Measurements from ENCODE around the gene JPT2.

DNA sequence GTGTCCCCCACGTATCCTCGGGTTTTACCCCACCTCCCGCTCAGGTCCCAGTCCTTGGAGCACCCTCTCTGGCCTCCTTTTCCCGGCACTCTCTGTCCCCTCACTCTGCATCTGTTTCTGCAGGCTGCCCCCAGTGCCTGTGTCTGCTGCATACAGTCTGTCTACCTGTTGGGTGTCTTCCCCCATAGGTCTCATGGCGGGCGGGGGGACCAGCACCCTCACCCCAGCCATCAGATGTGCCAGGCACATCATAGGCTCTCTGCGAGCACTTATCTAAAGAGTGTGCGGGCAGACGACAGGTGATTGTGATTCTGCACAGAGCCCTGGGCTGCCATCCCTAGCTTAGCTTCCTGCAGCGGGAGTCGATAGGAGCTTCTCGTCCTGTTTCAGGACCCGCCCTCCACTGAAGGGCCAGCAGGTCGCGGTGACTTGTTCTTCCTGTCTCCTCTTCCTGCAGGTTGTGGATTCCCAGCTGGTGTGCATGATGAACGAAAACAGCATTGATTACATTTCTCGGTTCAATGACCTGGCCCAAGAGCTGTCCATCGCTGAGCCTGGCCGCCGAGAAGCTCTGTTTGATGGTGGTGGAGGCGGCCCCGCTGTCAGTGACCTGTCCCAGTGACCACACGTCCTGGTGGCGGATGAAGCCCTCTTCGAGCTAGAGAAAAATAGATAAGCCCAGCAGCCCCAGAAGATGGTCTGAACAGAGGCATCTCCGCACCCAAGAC is 4.5 kb upstream of the JPT2 start:
- TF ChIP-seq, protein P1, sequence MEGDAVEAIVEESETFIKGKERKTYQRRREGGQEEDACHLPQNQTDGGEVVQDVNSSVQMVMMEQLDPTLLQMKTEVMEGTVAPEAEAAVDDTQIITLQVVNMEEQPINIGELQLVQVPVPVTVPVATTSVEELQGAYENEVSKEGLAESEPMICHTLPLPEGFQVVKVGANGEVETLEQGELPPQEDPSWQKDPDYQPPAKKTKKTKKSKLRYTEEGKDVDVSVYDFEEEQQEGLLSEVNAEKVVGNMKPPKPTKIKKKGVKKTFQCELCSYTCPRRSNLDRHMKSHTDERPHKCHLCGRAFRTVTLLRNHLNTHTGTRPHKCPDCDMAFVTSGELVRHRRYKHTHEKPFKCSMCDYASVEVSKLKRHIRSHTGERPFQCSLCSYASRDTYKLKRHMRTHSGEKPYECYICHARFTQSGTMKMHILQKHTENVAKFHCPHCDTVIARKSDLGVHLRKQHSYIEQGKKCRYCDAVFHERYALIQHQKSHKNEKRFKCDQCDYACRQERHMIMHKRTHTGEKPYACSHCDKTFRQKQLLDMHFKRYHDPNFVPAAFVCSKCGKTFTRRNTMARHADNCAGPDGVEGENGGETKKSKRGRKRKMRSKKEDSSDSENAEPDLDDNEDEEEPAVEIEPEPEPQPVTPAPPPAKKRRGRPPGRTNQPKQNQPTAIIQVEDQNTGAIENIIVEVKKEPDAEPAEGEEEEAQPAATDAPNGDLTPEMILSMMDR (IDR thresholded peaks at IDR 0.05; ENCODE audit: insufficient read depth, low read length, poor library complexity, severe bottlenecking) = no peak
- TF ChIP-seq EZH2phosphoT487 (conservative IDR thresholded peaks at IDR 0.05; ENCODE audit: low read length) = no peak

All from SU-DHL-6 (cell line).